OCI-LY3 (cell line): ENCODE measurements around the gene RNF25.

ENCODE experiments used
- H2AFZ ChIP-seq: fragments of 200-600, 300-600 bp; shearing (Covaris generic); 2 replicates; pipeline ENCODE4 v1.6.0; 2014; ENCODE audit warnings: antibody characterized with exemption, low read depth, low read length
- H3K27ac ChIP-seq: fragments of 200-600, 300-600 bp; sonication (generic); 2 replicates; pipeline ENCODE4 v1.5.1; 2014; ENCODE audit warnings: mild to moderate bottlenecking, low read length, moderate library complexity, mixed read lengths
- H3K27me3 ChIP-seq: fragments of 200-600, 300-600 bp; sonication (generic); 2 replicates; pipeline ENCODE4 v1.6.1; 2014; ENCODE audit warnings: low read depth, low read length, mixed read lengths
- H3K36me3 ChIP-seq: fragments of 200-600, 300-600 bp; sonication (generic); replicated peaks from 2 replicates; pipeline ENCODE3; 2014; ENCODE audit warnings: low read depth, low read length, mixed read lengths
- H3K4me1 ChIP-seq: fragments of 300-600, 200-600 bp; sonication (generic); 2 replicates; pipeline ENCODE4 v1.6.1; 2014; ENCODE audit warnings: low read length, mixed read lengths
- H3K4me2 ChIP-seq: fragments of 200-600, 300-600 bp; sonication (generic); 2 replicates; pipeline ENCODE4 v1.6.1; 2014; ENCODE audit warnings: low read length, mixed read lengths
- H3K4me3 ChIP-seq: fragments of 300-600, 200-600 bp; sonication (generic); 2 replicates; pipeline ENCODE4 v1.5.1; 2014; ENCODE audit warnings: antibody characterized with exemption, mild to moderate bottlenecking, low read length, moderate library complexity
- H3K79me2 ChIP-seq: fragments of 300-600, 200-600 bp; shearing (Covaris generic); 2 replicates; pipeline ENCODE4 v1.6.1; 2014; ENCODE audit warnings: mild to moderate bottlenecking, low read length, mixed read lengths
- H3K9ac ChIP-seq: fragments of 300-600, 200-600 bp; shearing (Covaris generic); 2 replicates; pipeline ENCODE4 v1.6.0; 2014; ENCODE audit warnings: mild to moderate bottlenecking, low read length, moderate library complexity
- H3K9me3 ChIP-seq: fragments of 200-600, 300-600 bp; shearing (Covaris generic); 2 replicates; pipeline ENCODE4 v1.6.1; 2014; ENCODE audit warnings: low read length, mixed read lengths; ENCODE audit not compliant: insufficient read depth
- H4K20me1 ChIP-seq: fragments of 200-600, 300-600 bp; sonication (generic); 2 replicates; pipeline ENCODE4 v1.6.1; 2016; ENCODE audit warnings: low read length, mixed read lengths; ENCODE audit not compliant: insufficient read depth
- EZH2phosphoT487 ChIP-seq: fragments of 200-600 bp; shearing (Covaris generic); IDR thresholded peaks from 2 replicates; pipeline ENCODE4 v1.6.1; 2018; ENCODE audit warnings: antibody characterized with exemption, mixed run types, low read depth
- TF ChIP-seq, protein P1 (sequence below): fragments of 200-600, 300-600 bp; sonication (generic); IDR thresholded peaks from 2 replicates; pipeline ENCODE4 v1.5.1; 2014; ENCODE audit warnings: antibody characterized with exemption, low read length, low read depth

RNF25 gene

DNA sequence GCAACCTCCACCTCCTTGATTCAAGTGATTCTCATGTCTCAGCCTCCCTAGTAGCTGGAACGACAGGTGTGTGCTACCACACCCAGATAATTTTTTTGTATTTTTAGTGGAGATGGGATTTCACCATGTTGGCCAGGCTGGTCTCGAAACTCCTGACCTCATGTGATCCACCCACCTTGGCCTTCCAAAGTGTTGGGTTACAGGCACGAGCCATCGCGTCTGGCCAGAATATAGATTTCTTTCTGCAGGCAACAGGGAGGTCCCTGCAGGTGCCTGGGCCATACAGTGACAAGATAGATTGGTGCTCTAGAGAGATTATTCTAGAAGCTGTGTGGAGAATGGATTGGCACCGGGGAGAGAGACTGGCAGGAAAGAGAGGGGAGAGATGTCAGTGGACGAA lies 50.8 kb downstream of the RNF25 start:
- no peaks in the 10 kb centered on the region for H3K79me2 ChIP-seq
- peaks cover 17% of the 10 kb centered on the region for H3K4me1 ChIP-seq
- H4K20me1 ChIP-seq = no peaks in the 10 kb centered on the region
- no peak overlapping the region for H3K27ac ChIP-seq
- H3K27me3 ChIP-seq = no peaks in the 10 kb centered on the region
- H2AFZ ChIP-seq = no peak overlapping the region
- H3K4me3 ChIP-seq = no peak overlapping the region
- H3K9ac ChIP-seq = no peak overlapping the region
- H3K4me2 ChIP-seq = no peak overlapping the region
- H3K9me3 ChIP-seq = no peaks in the 10 kb centered on the region
- no peaks in the 10 kb centered on the region for H3K36me3 ChIP-seq
- no peak for TF ChIP-seq EZH2phosphoT487
- TF ChIP-seq, protein P1, sequence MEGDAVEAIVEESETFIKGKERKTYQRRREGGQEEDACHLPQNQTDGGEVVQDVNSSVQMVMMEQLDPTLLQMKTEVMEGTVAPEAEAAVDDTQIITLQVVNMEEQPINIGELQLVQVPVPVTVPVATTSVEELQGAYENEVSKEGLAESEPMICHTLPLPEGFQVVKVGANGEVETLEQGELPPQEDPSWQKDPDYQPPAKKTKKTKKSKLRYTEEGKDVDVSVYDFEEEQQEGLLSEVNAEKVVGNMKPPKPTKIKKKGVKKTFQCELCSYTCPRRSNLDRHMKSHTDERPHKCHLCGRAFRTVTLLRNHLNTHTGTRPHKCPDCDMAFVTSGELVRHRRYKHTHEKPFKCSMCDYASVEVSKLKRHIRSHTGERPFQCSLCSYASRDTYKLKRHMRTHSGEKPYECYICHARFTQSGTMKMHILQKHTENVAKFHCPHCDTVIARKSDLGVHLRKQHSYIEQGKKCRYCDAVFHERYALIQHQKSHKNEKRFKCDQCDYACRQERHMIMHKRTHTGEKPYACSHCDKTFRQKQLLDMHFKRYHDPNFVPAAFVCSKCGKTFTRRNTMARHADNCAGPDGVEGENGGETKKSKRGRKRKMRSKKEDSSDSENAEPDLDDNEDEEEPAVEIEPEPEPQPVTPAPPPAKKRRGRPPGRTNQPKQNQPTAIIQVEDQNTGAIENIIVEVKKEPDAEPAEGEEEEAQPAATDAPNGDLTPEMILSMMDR = no peak

DNA sequence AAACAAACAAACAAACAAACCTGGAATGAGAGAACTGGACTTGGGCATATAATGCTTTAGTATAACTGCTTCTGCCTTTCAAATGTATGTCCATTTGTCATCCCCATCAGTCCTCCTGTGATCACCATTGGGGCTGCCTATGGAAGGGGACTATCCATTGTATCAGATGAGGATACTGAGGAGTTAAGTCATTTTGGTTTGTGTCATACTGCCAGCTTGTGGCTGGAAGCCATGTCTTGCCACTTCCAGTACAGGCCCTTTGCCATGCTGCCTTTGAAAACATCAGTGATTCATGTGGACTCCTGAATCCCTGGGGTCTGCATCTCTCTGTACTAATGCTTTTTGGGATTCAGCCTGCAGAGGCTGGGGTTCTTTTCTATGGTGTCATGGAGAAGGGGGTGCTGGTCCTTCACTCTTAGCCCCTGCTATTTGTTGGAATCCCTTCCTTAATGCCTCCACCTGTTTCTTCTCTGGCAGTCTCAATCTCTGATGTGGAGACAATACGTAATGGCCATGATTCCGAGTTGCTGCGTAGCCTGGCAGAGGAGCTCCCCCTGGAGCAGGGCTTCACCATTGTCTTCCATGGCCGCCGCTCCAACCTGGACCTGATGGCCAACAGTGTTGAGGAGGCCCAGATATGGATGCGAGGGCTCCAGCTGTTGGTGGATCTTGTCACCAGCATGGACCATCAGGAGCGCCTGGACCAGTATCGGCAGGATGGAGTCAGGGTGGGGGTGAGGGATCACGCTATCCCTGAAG lies 53.5 kb downstream of the RNF25 start:
- Histone ChIP-seq H3K4me3 (no peak overlapping the region), H4K20me1 (no peaks in the 10 kb centered on the region), H3K4me2 (no peak overlapping the region), H2AFZ (no peak overlapping the region), H3K36me3 (no peaks in the 10 kb centered on the region), H3K9ac (no peak overlapping the region), H3K27me3 (no peaks in the 10 kb centered on the region), H3K9me3 (no peaks in the 10 kb centered on the region), H3K79me2 (no peaks in the 10 kb centered on the region), H3K27ac (no peak overlapping the region), H3K4me1 (peaks cover 7% of the 10 kb centered on the region)
- TF ChIP-seq, protein P1 = no peak
- no peak for TF ChIP-seq EZH2phosphoT487

DNA sequence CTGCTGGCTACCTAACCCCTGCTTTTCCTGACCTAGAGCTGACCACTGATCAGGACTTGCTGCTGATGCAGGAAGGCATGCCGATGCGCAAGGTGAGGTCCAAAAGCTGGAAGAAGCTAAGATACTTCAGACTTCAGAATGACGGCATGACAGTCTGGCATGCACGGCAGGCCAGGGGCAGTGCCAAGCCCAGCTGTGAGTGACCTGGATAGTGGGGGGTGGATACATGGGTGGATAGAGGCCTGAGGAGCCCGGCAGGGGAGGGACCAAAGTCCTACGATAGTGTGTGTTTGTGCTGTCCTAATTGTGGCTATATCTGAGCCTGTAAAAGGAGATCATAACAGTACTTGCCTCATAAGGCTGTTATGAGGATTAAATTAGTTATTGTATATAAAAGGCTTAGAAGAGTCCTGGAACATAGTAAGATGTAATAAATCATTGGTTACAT lies 55.9 kb downstream of the RNF25 start:
- Histone ChIP-seq H4K20me1 (no peaks in the 10 kb centered on the region), H3K9me3 (no peaks in the 10 kb centered on the region), H3K36me3 (no peaks in the 10 kb centered on the region), H2AFZ (no peak overlapping the region), H3K4me2 (no peak overlapping the region), H3K4me3 (no peak overlapping the region), H3K27ac (no peak overlapping the region), H3K9ac (no peak overlapping the region), H3K4me1 (no peaks in the 10 kb centered on the region), H3K27me3 (no peaks in the 10 kb centered on the region), H3K79me2 (no peaks in the 10 kb centered on the region)
- TF ChIP-seq, protein P1 = no peak
- no peak for TF ChIP-seq EZH2phosphoT487
